ENCODE results near the gene OSBPL3.

The OSBPL3 gene

GRCh38 chr7:24894429-24895221, 85.4 kb downstream of the OSBPL3 start:
- no peak for DNase-seq (ENCODE audit: low read depth)

GRCh38 chr7:24891311-24891735, 88.7 kb downstream of the OSBPL3 start:
- no peak for DNase-seq (ENCODE audit: low read depth)

- DNase-seq (ENCODE audit: low read depth) = no peak
Measured at GRCh38 chr7:24889611-24890010, 90.4 kb downstream of the OSBPL3 start.

- DNase-seq (ENCODE audit: low read depth) = no peak
Measured at GRCh38 chr7:24888653-24889052, 91.3 kb downstream of the OSBPL3 start.

- DNase-seq (ENCODE audit: low read depth) = no peak
Measured at GRCh38 chr7:24885716-24886115, 94.3 kb downstream of the OSBPL3 start.

GRCh38 chr7:24885305-24885704, 94.7 kb downstream of the OSBPL3 start:
- no peak for DNase-seq (ENCODE audit: low read depth)

- DNase-seq (ENCODE audit: low read depth) = no peak
Measured at GRCh38 chr7:24884401-24884800, 95.6 kb downstream of the OSBPL3 start.

- DNase-seq (ENCODE audit: low read depth) = no peak
Measured at GRCh38 chr7:24883622-24884013, 96.4 kb downstream of the OSBPL3 start.

GRCh38 chr7:24882989-24883621, 96.9 kb downstream of the OSBPL3 start:
- DNase-seq (ENCODE audit: low read depth) = peak; percentile 23

- DNase-seq (ENCODE audit: low read depth) = no peak
Measured at GRCh38 chr7:24881623-24882022, 98.4 kb downstream of the OSBPL3 start.

GRCh38 chr7:24880886-24881285, 99.1 kb downstream of the OSBPL3 start:
- DNase-seq (ENCODE audit: low read depth) = no peak

- DNase-seq (ENCODE audit: low read depth) = no peak
Measured at GRCh38 chr7:24879291-24879690, 100.7 kb downstream of the OSBPL3 start.

- peak; percentile 26 for DNase-seq (ENCODE audit: low read depth)
Measured at GRCh38 chr7:24877790-24878311, 102.1 kb downstream of the OSBPL3 start.

GRCh38 chr7:24874791-24875190, 105.2 kb downstream of the OSBPL3 start:
- no peak for DNase-seq (ENCODE audit: low read depth)

GRCh38 chr7:24873944-24874343, 106.0 kb downstream of the OSBPL3 start:
- no peak for DNase-seq (ENCODE audit: low read depth)

- no peak for DNase-seq (ENCODE audit: low read depth)
Measured at GRCh38 chr7:24871770-24872169, 108.2 kb downstream of the OSBPL3 start.

GRCh38 chr7:24870766-24871165, 109.2 kb downstream of the OSBPL3 start:
- DNase-seq (ENCODE audit: low read depth) = no peak

GRCh38 chr7:24869572-24869971, 110.4 kb downstream of the OSBPL3 start:
- no peak for DNase-seq (ENCODE audit: low read depth)

GRCh38 chr7:24868741-24869140, 111.2 kb downstream of the OSBPL3 start:
- no peak for DNase-seq (ENCODE audit: low read depth)

- peak; percentile 37 for DNase-seq (ENCODE audit: low read depth)
Measured at GRCh38 chr7:24866004-24866615, 113.9 kb downstream of the OSBPL3 start.

GRCh38 chr7:24864214-24864817, 115.7 kb downstream of the OSBPL3 start:
- no peak for DNase-seq (ENCODE audit: low read depth)

- no peak for DNase-seq (ENCODE audit: low read depth)
Measured at GRCh38 chr7:24863626-24864025, 116.4 kb downstream of the OSBPL3 start.

GRCh38 chr7:24862461-24862860, 117.5 kb downstream of the OSBPL3 start:
- DNase-seq (ENCODE audit: low read depth) = no peak
